ENCODE measurements around the gene TREML4.

TREML4 gene

GRCh38 chr6:41255638-41256246 is 27.6 kb downstream of the TREML4 start:
- DNase-seq (ENCODE audit: low spot score), result no peak

GRCh38 chr6:41256383-41256782 is 28.2 kb downstream of the TREML4 start:
- no peak for DNase-seq (ENCODE audit: low spot score)

GRCh38 chr6:41257369-41258195 is 29.4 kb downstream of the TREML4 start:
- DNase-seq (ENCODE audit: low spot score), result no peak

- no peak for DNase-seq (ENCODE audit: low spot score)
These were observed 30.0 kb downstream of the TREML4 start for GRCh38 chr6:41258196-41258493.

GRCh38 chr6:41262401-41262800 is 34.3 kb downstream of the TREML4 start:
- no peak for DNase-seq (ENCODE audit: low spot score)

GRCh38 chr6:41263267-41263666 is 35.1 kb downstream of the TREML4 start:
- no peak for DNase-seq (ENCODE audit: low spot score)

- no peak for DNase-seq (ENCODE audit: low spot score)
These were observed 38.4 kb downstream of the TREML4 start for GRCh38 chr6:41266541-41266940.

- no peak for DNase-seq (ENCODE audit: low spot score)
These were observed 40.3 kb downstream of the TREML4 start for GRCh38 chr6:41268478-41268877.

- DNase-seq (ENCODE audit: low spot score), result no peak
These were observed 41.0 kb downstream of the TREML4 start for GRCh38 chr6:41269166-41269565.

GRCh38 chr6:41269716-41270115 is 41.6 kb downstream of the TREML4 start:
- no peak for DNase-seq (ENCODE audit: low spot score)

- no peak for DNase-seq (ENCODE audit: low spot score)
These were observed 43.8 kb downstream of the TREML4 start for GRCh38 chr6:41271901-41272395.

- DNase-seq (ENCODE audit: low spot score), result no peak
These were observed 44.6 kb downstream of the TREML4 start for GRCh38 chr6:41272591-41273240.

- DNase-seq (ENCODE audit: low spot score), result no peak
These were observed 45.6 kb downstream of the TREML4 start for GRCh38 chr6:41273714-41274113.

GRCh38 chr6:41274256-41274655 is 46.1 kb downstream of the TREML4 start:
- no peak for DNase-seq (ENCODE audit: low spot score)

- peak; percentile 6 for DNase-seq (ENCODE audit: low spot score)
These were observed 47.3 kb downstream of the TREML4 start for GRCh38 chr6:41275489-41275888.

GRCh38 chr6:41277605-41278004 is 49.5 kb downstream of the TREML4 start:
- no peak for DNase-seq (ENCODE audit: low spot score)

- DNase-seq (ENCODE audit: low spot score), result peak; percentile 86
These were observed 50.7 kb downstream of the TREML4 start for GRCh38 chr6:41278699-41279405.

GRCh38 chr6:41280381-41281057 is 52.4 kb downstream of the TREML4 start:
- DNase-seq (ENCODE audit: low spot score), result no peak

GRCh38 chr6:41283600-41283999 is 55.5 kb downstream of the TREML4 start:
- DNase-seq (ENCODE audit: low spot score), result no peak

GRCh38 chr6:41284726-41285125 is 56.6 kb downstream of the TREML4 start:
- DNase-seq (ENCODE audit: low spot score), result no peak

GRCh38 chr6:41286544-41287346 is 58.6 kb downstream of the TREML4 start, which contains the start of gene TREM1:
Gene TREM1 (minus strand): TSS chr6:41286682. CDS start chr6:41286655, 27 bp downstream.
- DNase-seq (ENCODE audit: low spot score), result no peak

Measured in NAMALWA (cell line).